WERI-Rb-1 (cell line): ENCODE measurements around the gene OPN1SW.

Experiments used
- DNase-seq: peaks from one replicate; pipeline ENCODE4 v3.0.0-alpha.2; 2020
- H3K27ac ChIP-seq: fragments of 250-450 bp; sonication (Bioruptor Pico); 2 replicates; pipeline ENCODE4 v1.5.1; 2020; ENCODE audit warnings: mild to moderate bottlenecking, moderate library complexity
- H3K27me3 ChIP-seq: fragments of 250-450 bp; sonication (Bioruptor Pico); 2 replicates; pipeline ENCODE4 v1.5.1; 2021; ENCODE audit warnings: mild to moderate bottlenecking, low read depth, moderate library complexity; ENCODE audit not compliant: insufficient read depth, severe bottlenecking
- H3K36me3 ChIP-seq: fragments of 250-450 bp; sonication (Bioruptor Pico); 2 replicates; pipeline ENCODE4 v1.5.1; 2020; ENCODE audit warnings: mild to moderate bottlenecking, moderate library complexity
- H3K4me3 ChIP-seq: 2 replicates; pipeline ENCODE4 v1.5.1; 2011; ENCODE audit warnings: low read depth, mild to moderate bottlenecking, control low read depth, low read length
- H3K9me3 ChIP-seq: fragments of 250-450 bp; sonication (Bioruptor Pico); 2 replicates; pipeline ENCODE4 v1.5.1; 2021; ENCODE audit warnings: mild to moderate bottlenecking, moderate library complexity; ENCODE audit not compliant: severe bottlenecking
- TF ChIP-seq, protein P1 (sequence below): IDR thresholded peaks from 2 replicates; pipeline ENCODE4 v1.5.1; 2011; ENCODE audit warnings: low read depth, mild to moderate bottlenecking, control low read depth, inconsistent platforms, low read length

OPN1SW gene, protein sequence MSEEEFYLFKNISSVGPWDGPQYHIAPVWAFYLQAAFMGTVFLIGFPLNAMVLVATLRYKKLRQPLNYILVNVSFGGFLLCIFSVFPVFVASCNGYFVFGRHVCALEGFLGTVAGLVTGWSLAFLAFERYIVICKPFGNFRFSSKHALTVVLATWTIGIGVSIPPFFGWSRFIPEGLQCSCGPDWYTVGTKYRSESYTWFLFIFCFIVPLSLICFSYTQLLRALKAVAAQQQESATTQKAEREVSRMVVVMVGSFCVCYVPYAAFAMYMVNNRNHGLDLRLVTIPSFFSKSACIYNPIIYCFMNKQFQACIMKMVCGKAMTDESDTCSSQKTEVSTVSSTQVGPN

DNA sequence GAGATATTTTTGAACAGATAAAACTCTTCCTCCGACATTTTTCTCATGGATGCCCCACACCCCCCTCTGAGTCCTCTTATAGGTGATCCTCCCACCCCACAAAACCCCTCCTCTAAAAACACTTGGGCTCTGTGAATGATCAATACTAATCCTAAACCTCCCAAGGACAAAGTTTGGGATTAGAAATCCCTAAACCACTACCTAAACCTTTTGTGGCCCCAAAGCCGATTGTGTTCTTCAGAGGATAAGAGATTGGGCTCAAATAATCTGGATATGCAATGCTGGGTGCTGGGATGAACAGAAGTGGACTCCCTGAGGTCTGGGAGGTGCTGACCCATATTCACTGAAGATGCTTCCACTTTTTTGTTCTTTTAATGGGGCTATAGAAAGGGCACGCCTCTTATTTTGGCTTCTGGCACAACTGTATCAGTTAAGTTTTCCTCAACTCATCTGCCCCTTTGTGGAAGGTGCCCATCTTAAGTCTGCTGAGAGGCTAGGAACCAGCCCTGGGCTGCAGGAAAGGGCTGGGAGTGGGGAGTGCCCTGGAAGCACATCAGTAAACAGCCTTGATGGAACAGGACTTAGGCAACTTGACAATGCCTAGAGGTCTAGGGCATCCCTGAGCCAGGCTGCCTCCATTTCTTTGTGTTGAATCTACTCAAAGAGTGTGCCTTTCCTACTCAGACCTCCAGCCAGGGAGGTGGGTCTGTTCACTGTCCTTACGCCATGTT is at the start of gene OPN1SW:
OPN1SW (minus strand) TSS at position 51 of the 731 bp plus-strand sequence; CDS start at position 38, 13 bp downstream.
- no peak within 1 kb of the TSS for H3K4me3 ChIP-seq
- no peak for DNase-seq
- no peaks in the 10 kb centered on the region for H3K27me3 ChIP-seq
- TF ChIP-seq, protein P1, sequence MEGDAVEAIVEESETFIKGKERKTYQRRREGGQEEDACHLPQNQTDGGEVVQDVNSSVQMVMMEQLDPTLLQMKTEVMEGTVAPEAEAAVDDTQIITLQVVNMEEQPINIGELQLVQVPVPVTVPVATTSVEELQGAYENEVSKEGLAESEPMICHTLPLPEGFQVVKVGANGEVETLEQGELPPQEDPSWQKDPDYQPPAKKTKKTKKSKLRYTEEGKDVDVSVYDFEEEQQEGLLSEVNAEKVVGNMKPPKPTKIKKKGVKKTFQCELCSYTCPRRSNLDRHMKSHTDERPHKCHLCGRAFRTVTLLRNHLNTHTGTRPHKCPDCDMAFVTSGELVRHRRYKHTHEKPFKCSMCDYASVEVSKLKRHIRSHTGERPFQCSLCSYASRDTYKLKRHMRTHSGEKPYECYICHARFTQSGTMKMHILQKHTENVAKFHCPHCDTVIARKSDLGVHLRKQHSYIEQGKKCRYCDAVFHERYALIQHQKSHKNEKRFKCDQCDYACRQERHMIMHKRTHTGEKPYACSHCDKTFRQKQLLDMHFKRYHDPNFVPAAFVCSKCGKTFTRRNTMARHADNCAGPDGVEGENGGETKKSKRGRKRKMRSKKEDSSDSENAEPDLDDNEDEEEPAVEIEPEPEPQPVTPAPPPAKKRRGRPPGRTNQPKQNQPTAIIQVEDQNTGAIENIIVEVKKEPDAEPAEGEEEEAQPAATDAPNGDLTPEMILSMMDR = no peak
- no peak within 1 kb of the TSS for H3K27ac ChIP-seq
- H3K36me3 ChIP-seq = peaks cover 12% of the 10 kb centered on the region
- peaks cover 10% of the 10 kb centered on the region for H3K9me3 ChIP-seq

DNA sequence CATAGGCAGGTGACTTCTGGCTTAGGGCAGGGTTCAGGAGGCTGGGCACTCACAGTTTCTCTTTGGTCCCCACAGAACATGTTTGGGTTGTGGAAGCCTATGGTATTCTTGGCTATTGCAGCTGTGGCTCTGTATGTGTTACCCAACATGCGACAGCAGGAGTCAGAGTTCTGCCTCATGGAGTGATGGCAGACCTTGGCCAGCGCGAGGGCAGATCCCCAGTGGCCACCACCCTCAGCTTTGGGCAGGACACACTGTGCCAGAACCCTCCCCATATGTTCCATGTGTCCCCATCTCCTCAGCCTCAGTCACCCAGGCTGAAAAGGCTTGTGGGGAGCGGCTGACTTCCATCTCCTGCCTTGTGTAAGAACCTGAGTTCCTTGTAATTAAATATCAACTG is 46.1 kb upstream of the OPN1SW start:
- no peak overlapping the region for H3K4me3 ChIP-seq
- H3K27ac ChIP-seq = no peak overlapping the region
- no peaks in the 10 kb centered on the region for H3K9me3 ChIP-seq
- TF ChIP-seq, protein P1 = no peak
- no peaks in the 10 kb centered on the region for H3K36me3 ChIP-seq
- no peaks in the 10 kb centered on the region for H3K27me3 ChIP-seq
- DNase-seq = no peak

DNA sequence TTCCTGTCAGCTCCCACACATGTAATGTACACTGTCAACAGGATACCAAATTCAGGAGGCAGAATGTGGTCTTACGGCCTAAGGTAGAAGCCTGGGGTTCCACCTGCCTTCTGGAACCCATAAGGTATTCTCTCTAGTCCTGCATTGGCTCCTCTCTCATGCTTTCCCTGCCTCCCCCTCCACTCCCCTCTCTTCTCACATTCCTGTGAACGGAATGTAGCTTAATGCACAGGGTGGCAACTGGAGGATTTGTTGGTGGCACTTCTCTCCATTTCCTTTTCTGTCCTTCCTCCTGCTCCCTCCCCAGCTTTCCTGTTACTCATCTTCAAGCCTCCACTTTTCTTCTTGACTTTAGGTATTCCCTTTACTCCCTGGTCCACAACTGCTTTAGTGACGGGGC is 43.1 kb upstream of the OPN1SW start:
- Histone ChIP-seq H3K4me3 (no peak overlapping the region), H3K36me3 (no peaks in the 10 kb centered on the region), H3K9me3 (no peaks in the 10 kb centered on the region), H3K27ac (no peak overlapping the region), H3K27me3 (no peaks in the 10 kb centered on the region)
- TF ChIP-seq, protein P1 = no peak
- no peak for DNase-seq

DNA sequence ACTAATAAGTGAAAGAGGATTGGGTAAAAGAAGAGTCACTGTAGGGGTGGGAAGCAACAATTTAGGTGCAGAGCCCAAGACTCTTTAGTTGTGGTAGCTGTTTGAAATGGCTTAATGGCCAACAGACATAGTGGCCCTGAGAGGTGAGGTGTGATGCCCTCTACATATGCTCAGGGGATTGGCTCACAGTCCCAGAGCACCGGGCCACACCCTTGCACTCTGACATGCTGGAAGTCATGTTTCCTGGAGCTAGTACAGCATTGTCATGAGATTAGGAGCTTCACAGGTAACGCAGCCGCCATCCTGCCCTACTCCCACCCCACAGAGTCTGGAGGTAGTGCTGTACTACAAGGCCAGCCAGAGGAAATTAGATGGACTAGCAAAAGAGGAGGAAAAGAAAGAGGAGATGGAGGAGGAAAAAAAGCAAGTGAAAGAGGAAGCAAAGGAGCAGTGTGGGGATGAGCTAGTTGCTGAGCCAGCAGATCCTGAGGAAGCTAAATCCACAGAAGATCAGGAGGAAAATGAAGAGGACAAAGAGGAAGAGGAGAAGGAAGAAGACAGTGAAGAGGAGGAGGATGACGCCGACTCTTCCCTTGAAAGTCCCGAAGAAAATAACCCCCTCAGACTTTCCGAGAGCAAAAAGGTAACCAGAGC is 39.8 kb upstream of the OPN1SW start:
- TF ChIP-seq, protein P1 = no peak
- no peak overlapping the region for H3K4me3 ChIP-seq
- H3K27me3 ChIP-seq = no peaks in the 10 kb centered on the region
- DNase-seq = no peak
- H3K27ac ChIP-seq = no peak overlapping the region
- no peaks in the 10 kb centered on the region for H3K9me3 ChIP-seq
- H3K36me3 ChIP-seq = no peaks in the 10 kb centered on the region

DNA sequence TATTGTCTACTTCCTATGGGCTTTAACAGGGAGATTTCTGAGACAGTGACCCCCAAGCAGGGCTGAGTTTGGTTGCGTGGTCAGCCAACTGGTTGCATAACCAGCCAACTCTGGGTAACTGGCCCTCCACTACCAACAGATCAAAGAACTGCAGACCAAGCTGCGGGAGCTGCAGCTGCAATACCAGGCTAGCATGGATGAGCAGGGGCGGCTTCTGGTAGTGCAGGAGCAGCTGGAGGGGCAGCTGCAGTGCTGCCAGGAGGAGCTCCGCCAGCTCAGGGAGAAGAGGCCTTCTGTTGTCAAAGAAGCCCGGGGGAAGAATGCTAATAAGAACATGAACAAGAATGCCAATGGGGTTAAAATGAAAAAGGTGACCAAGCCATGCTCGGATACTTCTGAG is 38.9 kb upstream of the OPN1SW start:
- H3K4me3 ChIP-seq = no peak overlapping the region
- H3K27ac ChIP-seq = no peak overlapping the region
- no peaks in the 10 kb centered on the region for H3K9me3 ChIP-seq
- DNase-seq = no peak
- no peaks in the 10 kb centered on the region for H3K27me3 ChIP-seq
- no peaks in the 10 kb centered on the region for H3K36me3 ChIP-seq
- TF ChIP-seq, protein P1 = no peak
